HCT116 (cell line): Measurements from ENCODE around the gene PMAIP1. TPM values are rescaled to one million over a fixed set of nuclear protein-coding genes. Genes with fewer than 3 reads are reported as not detected.

Experiments
- ATAC-seq: fragments of 200-7000 bp; cut with Tn5 transposase; 2 replicates; pipeline ENCODE4 v1.9.1; 2020; ENCODE audit warnings: mild to moderate bottlenecking, moderate library complexity
- BruUV-seq: library from RNA; stranded (reverse); fragments of 400-500 nt; replicated peaks from 2 replicates; lab custom pipeline; 2021; lab: Mats Ljungman, UMichigan
- CTCF ChIA-PET: fragments of 300-600 bp; sonication (Branson Sonifier 250); formaldehyde crosslinking; loops from one replicate; lab custom pipeline; 2021; ENCODE audit warnings: antibody characterized with exemption; lab: Charles Lee
- POLR2A ChIA-PET: fragments of 300-600, 350-600 bp; sonication (Branson Sonifier 250); formaldehyde crosslinking; loops from one replicate; lab custom pipeline; 2021; ENCODE audit warnings: antibody characterized with exemption; lab: Charles Lee
- RAD21 ChIA-PET, 2 experiments: fragments of 300-600 bp; sonication (Branson Sonifier 250); formaldehyde crosslinking; loops; one replicate each; lab custom pipeline; 2023; ENCODE audit warnings: low total read pairs in 2 of 2; ENCODE audit not compliant: uncharacterized antibody in 2 of 2, unreplicated experiment in 2 of 2, low non-redundant PET in 1 of 2; lab: Charles Lee
- DNase-seq: peaks from one replicate; pipeline ENCODE4 v3.0.0-alpha.2; 2010; ENCODE audit warnings: low read depth, low spot score
- H2AFZ ChIP-seq: fragments of 200-600 bp; shearing (Covaris generic), sonication (generic); 2 replicates; pipeline ENCODE4 v1.6.1; 2017; ENCODE audit warnings: low read depth, mixed run types, mixed read lengths, antibody characterized with exemption, low read length; ENCODE audit not compliant: poor library complexity, severe bottlenecking
- H3K27ac ChIP-seq: 2 replicates; pipeline ENCODE4 v1.5.1; 2012; ENCODE audit warnings: low read depth, low read length
- H3K27me3 ChIP-seq: fragments of 200-600 bp; sonication (generic); 2 replicates; pipeline ENCODE4 v1.6.1; 2016; ENCODE audit warnings: mixed run types, low read length, mixed read lengths; ENCODE audit not compliant: insufficient read depth
- H3K36me3 ChIP-seq, 2 experiments: fragments of 200-500 bp in 1 of 2; fragments of 200-600 bp in 1 of 2; sonication (Bioruptor generic) in 1 of 2; sonication (generic) in 1 of 2; 2 replicates each; pipeline versions ENCODE4 v1.5.1 to v1.6.1; 2014 to 2016; ENCODE audit warnings: low read length in 2 of 2, inconsistent platforms in 1 of 2, mixed read lengths in 1 of 2, mixed run types in 1 of 2; ENCODE audit not compliant: insufficient read depth in 2 of 2, control insufficient read depth in 1 of 2
- H3K4me1 ChIP-seq, 2 experiments: fragments of 200-600 bp in 1 of 2; sonication (generic) in 1 of 2; 2 replicates each; pipeline versions ENCODE4 v1.5.1 to v1.6.1; 2012 to 2017; ENCODE audit warnings: low read length in 2 of 2, inconsistent platforms in 1 of 2, mild to moderate bottlenecking in 1 of 2, mixed read lengths in 1 of 2, mixed run types in 1 of 2, moderate library complexity in 1 of 2; ENCODE audit not compliant: insufficient read depth in 2 of 2, control insufficient read depth in 1 of 2
- H3K4me2 ChIP-seq: fragments of 200-600 bp; sonication (generic); 2 replicates; pipeline ENCODE4 v1.6.1; 2017; ENCODE audit warnings: mixed run types, low read length, mixed read lengths
- H3K4me3 ChIP-seq, 2 experiments: fragments of 200-600 bp in 1 of 2; sonication (generic) in 1 of 2; replicated peaks in 1 of 2; 2 replicates each; pipeline ENCODE4 v1.5.1; 2011 to 2016; ENCODE audit warnings: low read length in 2 of 2, control low read depth in 1 of 2, low read depth in 1 of 2, mild to moderate bottlenecking in 1 of 2, mixed read lengths in 1 of 2, mixed run types in 1 of 2
- H3K79me2 ChIP-seq: fragments of 200-600 bp; sonication (generic); 2 replicates; pipeline ENCODE4 v1.6.1; 2017; ENCODE audit warnings: mild to moderate bottlenecking, mixed run types, low read length, moderate library complexity, mixed read lengths; ENCODE audit not compliant: insufficient read depth
- H3K9ac ChIP-seq: fragments of 200-600 bp; sonication (generic); 2 replicates; pipeline ENCODE4 v1.6.1; 2016; ENCODE audit warnings: low read length, mixed read lengths
- H3K9me2 ChIP-seq: fragments of 200-600 bp; sonication (generic), shearing (Covaris generic); 2 replicates; pipeline ENCODE4 v1.6.1; 2017; ENCODE audit warnings: mixed run types, mild to moderate bottlenecking, moderate library complexity; ENCODE audit not compliant: insufficient read depth
- H3K9me3 ChIP-seq, 2 experiments: fragments of 200-500 bp in 1 of 2; fragments of 200-600 bp in 1 of 2; sonication (Bioruptor generic) in 1 of 2; sonication (generic) in 1 of 2; 2 replicates each; pipeline ENCODE4 v1.6.1; 2014 to 2017; ENCODE audit warnings: low read length in 2 of 2, mixed read lengths in 2 of 2, inconsistent platforms in 1 of 2, low read depth in 1 of 2, mild to moderate bottlenecking in 1 of 2, mixed run types in 1 of 2, moderate library complexity in 1 of 2; ENCODE audit not compliant: control insufficient read depth in 1 of 2, insufficient read depth in 1 of 2
- H4K20me1 ChIP-seq: fragments of 200-600 bp; sonication (generic), shearing (Covaris generic); 2 replicates; pipeline ENCODE4 v1.6.1; 2017; ENCODE audit warnings: mixed run types, mild to moderate bottlenecking, moderate library complexity; ENCODE audit not compliant: insufficient read depth
- CBX3 ChIP-seq: IDR thresholded peaks from 2 replicates; pipeline ENCODE4 v1.6.1; 2012; ENCODE audit warnings: low read depth
- FOSL1 ChIP-seq: IDR thresholded peaks from 2 replicates; pipeline ENCODE4 v1.6.1; 2012; ENCODE audit warnings: low read depth
- JUND ChIP-seq: IDR thresholded peaks from 2 replicates; pipeline ENCODE4 v1.6.1; 2012
- POLR2A ChIP-seq: IDR thresholded peaks from 2 replicates; pipeline ENCODE4 v1.7.0; 2011; ENCODE audit warnings: borderline replicate concordance; ENCODE audit not compliant: insufficient read depth, insufficient read length; ENCODE audit errors: extremely low read depth
- ZFX ChIP-seq: fragments of 450-650 bp; IDR thresholded peaks from 2 replicates; pipeline ENCODE4 v1.6.1; 2017
- intact Hi-C: fragments of 100-400 bp; cut with micrococcal nuclease; formaldehyde crosslinking; loops from 2 replicates; pipeline ENCODE4 v1.10.0; 2022
- total RNA-seq: library from RNA; stranded (reverse); gene quantifications from one replicate; pipeline ENCODE4 v1.2.1, GENCODE V29; 2021; ENCODE audit not compliant: unreplicated experiment
- TF ChIP-seq, protein P1 (sequence below), 3 experiments: fragments of 200-600 bp in 1 of 3; sonication (generic) in 1 of 3; IDR thresholded peaks in 2 of 3; conservative IDR thresholded peaks in 1 of 3; 2 replicates each; pipeline ENCODE4 v1.5.1; 2012 to 2017; ENCODE audit warnings: low read depth in 2 of 3, low read length in 2 of 3, antibody characterized with exemption in 1 of 3, borderline replicate concordance in 1 of 3, control low read depth in 1 of 3, mild to moderate bottlenecking in 1 of 3, mixed read lengths in 1 of 3, mixed run types in 1 of 3, moderate library complexity in 1 of 3; ENCODE audit not compliant: insufficient read depth in 1 of 3
- TF ChIP-seq, protein P2 (sequence below): IDR thresholded peaks from 2 replicates; pipeline ENCODE4 v1.6.1; 2012
- TF ChIP-seq, protein P3 (sequence below): IDR thresholded peaks from 2 replicates; pipeline ENCODE4 v1.6.1; 2011; ENCODE audit warnings: mild to moderate bottlenecking, low read length, moderate library complexity; ENCODE audit not compliant: insufficient replicate concordance; ENCODE audit errors: extremely low read depth

The PMAIP1 gene
- total RNA-seq, 1 experiment from 2014 or later, result 66.7 TPM

DNA sequence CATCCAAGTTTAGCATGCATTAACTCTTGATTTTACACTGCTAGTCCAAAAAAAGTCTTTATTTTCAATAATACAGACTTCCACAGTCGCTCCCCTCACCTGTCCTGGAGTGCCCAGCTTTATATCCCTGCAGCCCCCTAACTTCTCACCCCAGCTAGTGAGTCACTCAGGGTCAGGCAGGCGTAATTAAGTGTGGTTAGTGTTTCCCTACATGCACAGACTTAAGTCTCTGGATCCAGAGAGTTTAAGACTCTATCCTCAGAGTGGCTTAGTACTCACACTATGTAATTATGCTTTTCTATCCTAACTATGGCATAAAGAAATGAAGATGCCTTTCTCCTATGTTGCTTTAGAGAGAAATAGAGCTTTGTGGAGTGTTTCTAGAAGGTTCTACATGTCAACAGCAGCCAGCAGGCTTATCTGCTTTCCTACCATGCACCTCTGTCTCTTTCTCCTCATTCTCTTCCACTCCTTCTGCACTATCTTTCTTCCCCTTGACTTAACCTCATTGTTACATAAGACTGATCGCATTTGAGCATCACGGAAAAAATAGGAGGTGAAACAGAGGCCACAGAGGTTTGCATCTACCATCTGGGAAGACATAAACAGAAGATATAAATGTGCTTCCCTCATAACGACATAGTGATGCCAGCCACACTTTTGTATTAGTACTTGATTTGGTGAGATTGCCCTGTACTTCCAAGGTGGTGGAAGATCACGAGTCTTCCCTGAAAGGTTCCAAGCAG is 34.4 kb upstream of the PMAIP1 start:
- DNase-seq, result no peak

More for the DNA sequence above, 34.4 kb upstream of the PMAIP1 start:
- Histone ChIP-seq H4K20me1 (no peaks in the 10 kb centered on the region), H3K4me3 (no peak overlapping the region), H3K36me3 (no peaks in the 10 kb centered on the region), H3K9ac (no peak overlapping the region), H3K9me3 (no peaks in the 10 kb centered on the region), H3K4me1 (no peaks in the 10 kb centered on the region), H3K27me3 (no peaks in the 10 kb centered on the region), H3K4me2 (no peak overlapping the region), H3K9me2 (no peaks in the 10 kb centered on the region), H3K27ac (no peak overlapping the region), H2AFZ (no peak overlapping the region), H3K79me2 (no peaks in the 10 kb centered on the region)
- no TSS peak for BruUV-seq
- intact Hi-C loops, result no loop called here
- ChIA-PET POLR2A (no interaction called here), CTCF (no interaction called here), RAD21 (no interaction called here)
- TF ChIP-seq CBX3 (no peak), ZFX (no peak), POLR2A (no peak), FOSL1 (no peak), JUND (no peak)
- TF ChIP-seq, protein P1, sequence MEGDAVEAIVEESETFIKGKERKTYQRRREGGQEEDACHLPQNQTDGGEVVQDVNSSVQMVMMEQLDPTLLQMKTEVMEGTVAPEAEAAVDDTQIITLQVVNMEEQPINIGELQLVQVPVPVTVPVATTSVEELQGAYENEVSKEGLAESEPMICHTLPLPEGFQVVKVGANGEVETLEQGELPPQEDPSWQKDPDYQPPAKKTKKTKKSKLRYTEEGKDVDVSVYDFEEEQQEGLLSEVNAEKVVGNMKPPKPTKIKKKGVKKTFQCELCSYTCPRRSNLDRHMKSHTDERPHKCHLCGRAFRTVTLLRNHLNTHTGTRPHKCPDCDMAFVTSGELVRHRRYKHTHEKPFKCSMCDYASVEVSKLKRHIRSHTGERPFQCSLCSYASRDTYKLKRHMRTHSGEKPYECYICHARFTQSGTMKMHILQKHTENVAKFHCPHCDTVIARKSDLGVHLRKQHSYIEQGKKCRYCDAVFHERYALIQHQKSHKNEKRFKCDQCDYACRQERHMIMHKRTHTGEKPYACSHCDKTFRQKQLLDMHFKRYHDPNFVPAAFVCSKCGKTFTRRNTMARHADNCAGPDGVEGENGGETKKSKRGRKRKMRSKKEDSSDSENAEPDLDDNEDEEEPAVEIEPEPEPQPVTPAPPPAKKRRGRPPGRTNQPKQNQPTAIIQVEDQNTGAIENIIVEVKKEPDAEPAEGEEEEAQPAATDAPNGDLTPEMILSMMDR (IDR thresholded peaks at IDR 0.05 in 2 of 3, conservative IDR thresholded peaks at IDR 0.05 in 1 of 3; ENCODE audit: borderline replicate concordance in 1 of 3, insufficient read depth in 1 of 3, low read depth in 2 of 3, low read length in 2 of 3), result no peak
- TF ChIP-seq, protein P2, sequence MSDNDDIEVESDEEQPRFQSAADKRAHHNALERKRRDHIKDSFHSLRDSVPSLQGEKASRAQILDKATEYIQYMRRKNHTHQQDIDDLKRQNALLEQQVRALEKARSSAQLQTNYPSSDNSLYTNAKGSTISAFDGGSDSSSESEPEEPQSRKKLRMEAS, result no peak
- TF ChIP-seq, protein P3, sequence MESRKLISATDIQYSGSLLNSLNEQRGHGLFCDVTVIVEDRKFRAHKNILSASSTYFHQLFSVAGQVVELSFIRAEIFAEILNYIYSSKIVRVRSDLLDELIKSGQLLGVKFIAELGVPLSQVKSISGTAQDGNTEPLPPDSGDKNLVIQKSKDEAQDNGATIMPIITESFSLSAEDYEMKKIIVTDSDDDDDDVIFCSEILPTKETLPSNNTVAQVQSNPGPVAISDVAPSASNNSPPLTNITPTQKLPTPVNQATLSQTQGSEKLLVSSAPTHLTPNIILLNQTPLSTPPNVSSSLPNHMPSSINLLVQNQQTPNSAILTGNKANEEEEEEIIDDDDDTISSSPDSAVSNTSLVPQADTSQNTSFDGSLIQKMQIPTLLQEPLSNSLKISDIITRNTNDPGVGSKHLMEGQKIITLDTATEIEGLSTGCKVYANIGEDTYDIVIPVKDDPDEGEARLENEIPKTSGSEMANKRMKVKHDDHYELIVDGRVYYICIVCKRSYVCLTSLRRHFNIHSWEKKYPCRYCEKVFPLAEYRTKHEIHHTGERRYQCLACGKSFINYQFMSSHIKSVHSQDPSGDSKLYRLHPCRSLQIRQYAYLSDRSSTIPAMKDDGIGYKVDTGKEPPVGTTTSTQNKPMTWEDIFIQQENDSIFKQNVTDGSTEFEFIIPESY, result no peak
- ATAC-seq, result no peak
